Posterior vena cava (tissue), 2 donors: Measurements from ENCODE around the gene SH3RF3. TPM values are rescaled to one million over a fixed set of nuclear protein-coding genes. Genes with fewer than 3 reads are reported as not detected.

Experiments used
- DNase-seq: peaks from one replicate; pipeline ENCODE4 v3.0.0-alpha.2; 2020; ENCODE audit warnings: low spot score
- intact Hi-C, 2 donors: fragments of 100-400 bp; cut with DNase I; formaldehyde crosslinking; loops; one replicate each; pipeline versions ENCODE4 v1.14.1 to v1.14.2; 2022 to 2023
- total RNA-seq, 2 donors: library from RNA; stranded (reverse); fragmentation: NEBNext Ultra II Directional; extraction: Animal tissue kit (Norgen Biotek cat#: 25700); gene quantifications; one replicate each; pipeline ENCODE4 v1.2.1, GENCODE V29; 2021
- donor health status: DM: yes; HTN: yes; CAD: no.
- donor health status: DM: yes; HTN: yes; CAD: no.

The SH3RF3 gene
- total RNA-seq, 2 donors from 2014 or later: 10.1 to 14.1 TPM

DNA sequence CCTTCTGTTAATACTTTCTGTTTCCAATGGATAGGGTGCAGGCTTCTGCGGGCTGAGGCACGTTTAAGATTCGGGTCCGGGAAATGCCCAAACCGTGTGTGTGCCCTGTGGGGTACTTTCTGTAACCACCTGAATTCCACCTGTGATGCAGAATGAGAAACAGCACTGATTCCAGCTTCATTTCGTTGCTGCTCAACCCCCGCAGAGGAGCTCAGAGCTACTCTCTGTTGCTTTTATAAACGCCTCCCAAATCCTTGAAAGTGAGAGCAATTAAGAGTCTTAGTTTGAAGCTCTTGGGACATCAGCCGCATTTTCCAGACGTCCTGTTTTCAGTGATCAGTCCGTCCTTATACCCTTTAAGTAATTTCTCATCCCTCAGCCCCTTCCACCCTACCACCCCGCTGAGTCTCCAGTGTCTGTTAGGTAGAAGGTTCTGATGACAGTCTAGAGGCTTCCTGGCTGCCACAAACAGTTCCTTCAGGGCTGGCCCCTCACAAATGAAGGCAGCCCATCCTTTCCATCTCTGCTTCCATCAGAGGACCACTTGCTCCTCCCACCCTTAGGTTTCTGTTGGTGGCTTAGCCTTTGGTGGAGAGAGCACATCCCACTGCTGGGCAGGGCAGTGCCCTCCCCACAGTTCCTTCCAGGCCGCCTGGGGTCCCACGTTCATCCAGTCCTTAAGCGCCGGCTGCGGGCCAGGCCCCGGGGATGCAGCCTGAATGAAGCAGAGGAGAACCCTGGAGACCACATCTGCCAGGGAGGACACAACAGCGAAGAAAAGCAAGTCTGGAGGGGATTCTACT, 254.7 kb downstream of the SH3RF3 start:
- intact Hi-C loops: no loop called here
- peak; percentile 35 for DNase-seq

DNA sequence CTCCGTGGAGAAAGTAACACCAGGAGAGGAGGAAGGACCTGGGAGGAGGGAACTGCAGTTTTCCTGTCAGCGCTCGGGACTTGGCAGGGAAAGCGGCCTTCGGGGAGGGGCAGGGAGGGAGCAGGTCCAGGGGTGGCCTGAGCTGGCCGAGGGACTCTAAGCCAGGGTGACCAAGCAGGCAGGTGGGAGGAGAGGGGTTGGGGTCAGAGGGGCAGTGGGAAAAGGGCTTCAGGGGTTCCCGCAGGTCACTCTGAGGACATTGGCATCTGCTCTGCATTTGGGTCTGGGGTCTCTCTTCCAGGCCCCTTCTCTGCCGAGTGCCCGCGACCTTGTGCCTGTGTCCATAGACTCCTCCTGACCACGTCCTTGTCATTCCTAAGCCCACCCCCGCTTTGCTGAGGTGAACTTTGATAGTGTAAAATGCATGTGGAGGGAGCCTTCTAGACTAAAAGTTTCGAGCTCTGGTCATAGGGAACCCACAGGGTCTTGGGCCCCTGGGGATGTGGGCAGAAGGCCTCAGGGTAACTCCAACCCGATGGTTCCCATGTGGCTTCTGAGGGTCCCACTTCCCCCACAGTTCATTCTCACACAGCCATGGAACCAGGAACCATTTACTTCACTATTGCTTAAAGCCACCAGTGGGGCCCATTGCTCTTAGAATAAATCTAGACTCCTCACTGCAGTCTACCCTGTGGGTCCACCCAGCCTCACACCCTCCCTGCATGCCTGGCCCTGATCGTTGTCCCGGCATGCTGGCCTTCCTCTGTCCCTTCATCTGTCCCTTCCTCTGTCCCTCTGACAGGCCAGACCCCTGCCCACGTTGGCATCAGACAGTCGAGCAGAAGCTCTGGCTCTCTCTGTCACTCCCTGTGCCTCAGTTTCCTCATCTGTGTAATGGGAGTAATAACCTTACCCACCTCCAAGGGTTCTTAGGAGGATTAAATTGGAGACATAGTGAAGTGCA, 255.6 kb downstream of the SH3RF3 start:
- intact Hi-C loops: no loop called here

GRCh38 chr2:109385506-109385905, 256.5 kb downstream of the SH3RF3 start:
- intact Hi-C loops: no loop called here
- peak; percentile 75 for DNase-seq

More for the DNA sequence above, 255.6 kb downstream of the SH3RF3 start:
- DNase-seq: peak; percentile 65

GRCh38 chr2:109386004-109386695, 257.1 kb downstream of the SH3RF3 start:
- peak; percentile 57 for DNase-seq
- intact Hi-C loops: no loop called here

GRCh38 chr2:109387221-109387735, 258.3 kb downstream of the SH3RF3 start:
- intact Hi-C loops: no loop called here
- DNase-seq: peak; percentile 59

DNA sequence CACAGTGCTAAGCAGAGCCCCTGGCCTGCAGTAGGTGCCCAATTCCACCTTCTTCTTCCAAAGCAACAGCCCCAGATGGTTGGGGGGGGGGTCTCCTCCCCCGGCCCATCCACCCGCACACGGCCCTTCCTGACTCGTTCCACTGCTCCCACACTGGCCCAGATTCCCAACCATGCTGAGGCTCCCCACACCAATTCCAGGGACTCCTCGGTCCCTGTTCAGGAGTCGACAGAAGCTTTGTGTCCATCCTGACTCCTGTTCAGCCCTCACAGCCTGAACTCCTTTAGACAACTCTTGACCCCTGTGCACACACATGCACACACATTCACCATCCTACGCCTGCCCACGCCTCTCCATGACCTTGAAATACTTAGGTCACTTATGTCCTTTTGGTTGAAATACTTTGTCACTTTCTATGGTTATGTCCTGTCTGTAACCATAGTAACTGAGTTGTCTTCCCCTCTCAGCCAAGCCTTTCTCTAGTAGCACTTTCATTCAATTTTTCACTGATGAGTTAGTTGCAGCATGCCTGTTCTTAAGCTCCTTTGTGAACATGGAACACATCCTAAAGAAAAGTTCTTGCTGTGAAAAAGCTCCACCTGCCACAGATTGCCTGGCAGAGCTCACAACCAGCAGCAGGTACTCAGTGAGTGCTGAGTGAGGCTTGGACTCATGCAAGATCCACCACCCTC, 258.9 kb downstream of the SH3RF3 start:
- peak; percentile 10 for DNase-seq
- intact Hi-C loops: no loop called here

- intact Hi-C loops: no loop called here
- DNase-seq: no peak
Observed at GRCh38 chr2:109391243-109391642, 262.2 kb downstream of the SH3RF3 start.

DNA sequence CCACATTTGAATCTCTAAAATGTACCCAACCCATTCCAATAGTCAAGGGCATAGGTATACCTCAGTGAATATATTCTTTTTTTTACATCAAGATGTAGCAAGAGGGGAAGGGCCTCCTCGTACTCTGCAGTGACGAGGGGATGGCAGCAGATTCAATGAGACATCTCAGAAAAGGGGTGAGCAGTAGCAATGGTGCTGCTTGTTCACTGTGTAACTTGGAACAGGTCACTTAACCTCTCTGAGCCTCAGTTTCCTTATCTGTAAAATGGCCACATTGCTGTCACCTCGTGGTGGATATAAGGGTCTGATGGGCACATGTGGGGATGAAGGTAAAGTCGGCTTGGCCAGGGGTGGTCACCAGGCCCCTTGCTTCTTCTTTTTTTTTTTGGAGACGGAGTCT, 263.1 kb downstream of the SH3RF3 start:
- intact Hi-C loops: no loop called here
- no peak for DNase-seq

DNA sequence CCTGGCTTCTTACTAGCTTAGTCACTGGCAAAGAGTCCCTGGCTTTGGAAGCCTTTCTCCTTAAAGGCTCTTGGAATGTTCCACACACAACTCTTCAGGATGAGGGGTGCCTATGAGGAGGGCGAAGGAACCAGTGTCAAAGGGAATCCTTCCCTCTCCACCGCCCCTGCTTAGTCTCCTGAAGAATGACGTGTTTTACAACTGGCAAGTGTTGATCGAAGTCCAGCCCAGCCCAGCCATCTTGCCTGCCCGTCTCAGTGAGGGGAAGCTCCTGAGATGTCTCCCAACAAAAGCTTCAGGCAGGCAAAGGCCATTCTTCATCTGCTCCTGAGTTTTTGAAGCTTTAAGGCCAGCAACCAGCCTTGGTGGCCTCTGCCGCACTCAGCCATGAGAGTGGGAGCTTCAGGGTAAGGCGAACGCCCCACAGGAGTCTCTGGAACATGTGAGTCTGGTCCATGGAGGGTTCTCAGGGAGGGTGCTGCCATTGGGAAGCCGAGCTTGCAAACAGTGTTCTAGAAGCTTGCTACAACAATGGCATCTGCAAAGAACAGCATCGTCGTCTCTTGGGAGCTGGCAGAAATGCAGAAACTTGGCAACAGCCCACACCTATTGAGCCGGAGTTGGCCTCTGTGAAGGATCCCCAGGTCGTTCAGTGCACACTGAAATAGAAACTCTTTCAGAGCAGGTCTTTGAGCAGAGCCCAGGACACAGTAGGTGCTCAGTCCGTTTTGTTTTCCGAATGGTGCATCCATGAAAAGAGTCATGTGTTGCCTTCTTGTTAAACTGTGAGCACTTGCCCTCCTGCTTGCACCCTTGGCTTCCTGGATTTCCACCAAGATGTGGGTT, 264.0 kb downstream of the SH3RF3 start:
- no peak for DNase-seq
- intact Hi-C loops: no loop called here

GRCh38 chr2:109393662-109393972, 264.6 kb downstream of the SH3RF3 start:
- no peak for DNase-seq
- intact Hi-C loops: no loop called here

DNA sequence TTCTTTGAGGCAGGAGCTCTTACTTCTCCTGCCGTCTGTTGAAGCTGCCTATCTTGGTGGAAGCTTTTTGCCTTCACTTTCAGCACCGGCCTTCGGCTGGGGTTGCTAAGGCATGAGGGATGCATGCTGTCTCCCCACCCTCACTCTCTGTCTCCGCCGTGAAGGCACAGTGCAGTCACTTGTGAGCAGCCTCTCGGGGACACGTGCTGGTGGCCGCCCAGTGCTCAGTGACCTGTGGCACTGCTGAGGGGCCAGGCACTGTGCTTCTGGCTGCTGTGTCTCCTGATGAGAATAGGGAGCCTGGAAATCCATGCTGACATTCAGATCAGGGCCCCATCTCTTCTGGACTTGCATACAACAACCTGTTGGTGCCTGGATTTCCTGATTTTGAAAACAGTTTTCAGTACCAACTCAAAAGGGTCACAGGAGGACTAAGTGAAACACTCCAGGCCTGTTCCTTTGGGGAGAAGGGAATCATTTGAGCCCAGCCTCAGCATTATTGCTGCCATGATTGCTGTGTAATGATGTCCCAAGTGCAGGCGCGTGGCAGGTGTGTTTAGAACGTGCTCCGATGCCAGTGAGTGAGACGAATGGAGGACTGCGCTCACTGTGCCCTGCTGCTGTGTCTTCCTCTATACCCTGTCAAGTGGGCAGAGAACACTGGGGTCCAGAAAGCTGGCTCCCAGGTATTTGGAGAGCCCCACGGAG, 266.6 kb downstream of the SH3RF3 start:
- no peak for DNase-seq
- intact Hi-C loops: no loop called here

DNA sequence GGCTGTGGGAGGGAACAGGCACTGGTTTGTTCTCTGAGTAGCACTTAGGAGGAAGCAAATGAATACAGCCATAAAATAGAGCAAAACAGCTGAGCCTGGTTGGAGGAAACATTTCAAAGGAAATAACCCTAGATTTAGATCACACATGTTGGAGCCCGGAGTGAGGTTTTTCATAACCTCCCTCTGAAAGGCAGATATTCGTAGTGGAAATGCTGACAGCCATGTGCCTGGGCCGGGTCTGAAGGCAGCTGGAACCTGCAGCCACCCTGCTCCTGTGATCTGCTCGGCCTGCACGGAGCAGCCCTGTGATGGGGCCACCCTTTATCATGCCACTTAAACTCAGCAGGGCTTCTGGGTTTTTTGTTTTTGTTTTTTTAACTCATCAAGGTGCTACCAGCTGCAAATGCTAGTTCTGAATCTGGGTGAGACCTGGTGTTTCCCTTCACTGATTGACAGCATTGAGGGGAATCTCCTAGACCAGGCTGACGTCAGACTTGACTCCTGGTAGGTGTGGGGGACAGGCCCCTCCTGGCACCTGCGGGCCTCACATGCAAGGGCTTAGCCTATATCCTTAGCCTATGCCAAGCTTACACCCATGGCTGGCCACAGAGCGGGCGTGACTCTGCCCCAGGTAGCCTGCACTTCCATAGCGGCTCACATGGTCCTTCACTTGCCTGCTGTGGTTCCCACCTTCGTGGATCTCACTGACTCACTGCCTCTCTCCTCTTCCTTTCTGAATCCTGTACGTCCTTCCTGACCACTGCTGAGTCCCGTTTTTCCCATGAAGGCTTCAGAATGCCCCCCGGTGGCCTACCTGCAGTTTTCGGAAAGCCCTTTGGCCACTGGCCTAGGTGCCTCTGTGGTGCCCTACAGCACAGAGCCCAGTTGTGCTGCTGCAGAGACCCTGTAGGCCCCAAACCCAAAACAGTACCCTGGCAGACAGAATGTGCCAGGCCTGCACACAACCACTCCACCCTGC, 267.5 kb downstream of the SH3RF3 start:
- intact Hi-C loops: no loop called here

GRCh38 chr2:109397893-109398292, 268.9 kb downstream of the SH3RF3 start:
- intact Hi-C loops: no loop called here
- no peak for DNase-seq

More for the DNA sequence above, 267.5 kb downstream of the SH3RF3 start:
- DNase-seq: no peak

DNA sequence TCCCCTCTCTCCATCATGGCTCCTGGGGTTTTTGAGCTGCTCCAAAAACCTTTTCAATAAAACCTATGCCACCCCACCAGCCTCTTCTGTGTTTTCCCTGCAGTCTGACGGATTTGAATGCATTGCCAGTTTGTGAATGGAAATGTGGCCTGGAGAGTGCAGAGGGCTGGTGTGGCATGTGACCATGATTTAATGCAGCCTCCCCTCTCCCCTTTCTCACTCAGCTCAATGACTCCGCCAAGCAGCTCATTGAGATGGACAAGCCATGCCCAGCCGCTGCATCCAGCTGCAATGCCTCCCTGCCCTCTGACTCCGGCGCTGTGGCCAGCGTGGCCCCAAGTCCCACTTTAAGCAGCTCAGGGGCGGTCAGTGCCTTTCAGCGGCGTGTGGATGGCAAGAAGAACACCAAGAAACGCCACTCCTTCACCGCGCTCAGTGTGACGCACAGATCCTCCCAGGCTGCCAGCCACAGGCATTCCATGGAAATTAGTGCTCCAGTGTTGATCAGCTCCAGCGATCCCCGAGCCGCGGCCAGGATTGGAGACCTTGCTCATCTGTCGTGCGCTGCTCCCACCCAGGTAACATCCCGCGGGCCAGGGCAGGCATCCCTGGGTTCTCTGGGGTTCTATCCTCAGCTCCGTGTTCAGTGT, 269.5 kb downstream of the SH3RF3 start:
- no peak for DNase-seq
- intact Hi-C loops: no loop called here

- intact Hi-C loops: no loop called here
- DNase-seq: no peak
Observed at GRCh38 chr2:109399066-109399465, 270.1 kb downstream of the SH3RF3 start.

- DNase-seq: no peak
- intact Hi-C loops: no loop called here
Observed at GRCh38 chr2:109400102-109400501, 271.1 kb downstream of the SH3RF3 start.
